ENCODE data around the gene IL13RA2.

Gene IL13RA2

GRCh38 chrX:115018040-115018647 lies 728 bp upstream of the IL13RA2 start:
- no peak overlapping the region for H3K4me3 ChIP-seq (ENCODE audit: low read depth, low read length)
- in situ Hi-C loops (cut with HindIII; ENCODE audit: low sequenced_read_pairs), result no loop called here
- no peak for TF ChIP-seq CTCF (IDR thresholded peaks at IDR 0.05; ENCODE audit: low read depth, low read length)
- no peak for DNase-seq (ENCODE audit: low read depth, low spot score)

- H3K4me3 ChIP-seq (ENCODE audit: low read depth, low read length), result no peak overlapping the region
- no peak for TF ChIP-seq CTCF (IDR thresholded peaks at IDR 0.05; ENCODE audit: low read depth, low read length)
- DNase-seq (ENCODE audit: low read depth, low spot score), result no peak
- in situ Hi-C loops (cut with HindIII; ENCODE audit: low sequenced_read_pairs), result no loop called here
These were observed 3.7 kb downstream of the IL13RA2 start for GRCh38 chrX:115013705-115014104.

- DNase-seq (ENCODE audit: low read depth, low spot score), result no peak
- H3K4me3 ChIP-seq (ENCODE audit: low read depth, low read length), result no peak overlapping the region
- in situ Hi-C loops (cut with HindIII; ENCODE audit: low sequenced_read_pairs), result no loop called here
- TF ChIP-seq CTCF (IDR thresholded peaks at IDR 0.05; ENCODE audit: low read depth, low read length), result no peak
These were observed 6.0 kb downstream of the IL13RA2 start for GRCh38 chrX:115011428-115011827.

GRCh38 chrX:114999906-115000305 lies 17.5 kb downstream of the IL13RA2 start:
- no peak for DNase-seq (ENCODE audit: low read depth, low spot score)
- in situ Hi-C loops (cut with HindIII; ENCODE audit: low sequenced_read_pairs), result no loop called here
- no peak overlapping the region for H3K4me3 ChIP-seq (ENCODE audit: low read depth, low read length)
- TF ChIP-seq CTCF (IDR thresholded peaks at IDR 0.05; ENCODE audit: low read depth, low read length), result no peak

GRCh38 chrX:114997779-114998178 lies 19.6 kb downstream of the IL13RA2 start:
- DNase-seq (ENCODE audit: low read depth, low spot score), result no peak
- H3K4me3 ChIP-seq (ENCODE audit: low read depth, low read length), result no peak overlapping the region
- no peak for TF ChIP-seq CTCF (IDR thresholded peaks at IDR 0.05; ENCODE audit: low read depth, low read length)
- in situ Hi-C loops (cut with HindIII; ENCODE audit: low sequenced_read_pairs), result no loop called here

GRCh38 chrX:114985967-114986592 lies 31.3 kb downstream of the IL13RA2 start:
- in situ Hi-C loops (cut with HindIII; ENCODE audit: low sequenced_read_pairs), result no loop called here
- no peak for TF ChIP-seq CTCF (IDR thresholded peaks at IDR 0.05; ENCODE audit: low read depth, low read length)
- H3K4me3 ChIP-seq (ENCODE audit: low read depth, low read length), result no peak overlapping the region
- no peak for DNase-seq (ENCODE audit: low read depth, low spot score)

All from astrocyte of the spinal cord (primary cell).